ENCODE results near the gene TRIM4.
"Not testable (repeated sequence)": the region's sequence is repeated elsewhere in the genome, so short reads cannot be mapped to it uniquely, and the experiment has no call there.

The TRIM4 gene, protein sequence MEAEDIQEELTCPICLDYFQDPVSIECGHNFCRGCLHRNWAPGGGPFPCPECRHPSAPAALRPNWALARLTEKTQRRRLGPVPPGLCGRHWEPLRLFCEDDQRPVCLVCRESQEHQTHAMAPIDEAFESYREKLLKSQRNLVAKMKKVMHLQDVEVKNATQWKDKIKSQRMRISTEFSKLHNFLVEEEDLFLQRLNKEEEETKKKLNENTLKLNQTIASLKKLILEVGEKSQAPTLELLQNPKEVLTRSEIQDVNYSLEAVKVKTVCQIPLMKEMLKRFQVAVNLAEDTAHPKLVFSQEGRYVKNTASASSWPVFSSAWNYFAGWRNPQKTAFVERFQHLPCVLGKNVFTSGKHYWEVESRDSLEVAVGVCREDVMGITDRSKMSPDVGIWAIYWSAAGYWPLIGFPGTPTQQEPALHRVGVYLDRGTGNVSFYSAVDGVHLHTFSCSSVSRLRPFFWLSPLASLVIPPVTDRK

GRCh38 chr7:99918959-99919813, at the start of gene TRIM4:
Gene TRIM4, minus strand, starts transcription at chr7:99919530. Its CDS starts 129 bp downstream, at chr7:99919401.
- peak; percentile 92 for DNase-seq

- peak; percentile 11 for DNase-seq
Observed at GRCh38 chr7:99958564-99959227, 39.4 kb upstream of the TRIM4 start.

- no peak for DNase-seq
Observed at GRCh38 chr7:99955247-99955646, 35.9 kb upstream of the TRIM4 start.

DNA sequence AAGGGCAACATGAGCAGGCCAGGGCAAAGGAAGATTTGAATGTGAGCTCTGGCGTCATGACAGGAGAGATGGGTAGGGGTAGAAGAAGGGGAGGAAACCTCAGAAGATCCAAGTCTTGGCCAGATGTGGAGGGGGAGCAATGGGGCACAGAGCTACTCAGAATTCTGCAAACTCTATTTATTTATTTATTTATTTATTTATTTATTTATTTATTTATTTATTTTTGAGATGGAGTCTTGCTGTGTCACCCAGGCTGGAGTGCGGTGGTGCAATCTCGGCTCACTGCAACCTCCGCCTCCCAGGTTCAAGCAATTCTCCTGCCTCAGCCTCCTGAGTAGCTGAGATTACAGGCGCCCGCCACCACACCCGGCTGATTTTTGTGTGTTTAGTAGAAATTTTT, 35.3 kb upstream of the TRIM4 start:
- not testable (repeated sequence) for DNase-seq

GRCh38 chr7:99953649-99954048, 34.3 kb upstream of the TRIM4 start:
- DNase-seq: no peak

DNA sequence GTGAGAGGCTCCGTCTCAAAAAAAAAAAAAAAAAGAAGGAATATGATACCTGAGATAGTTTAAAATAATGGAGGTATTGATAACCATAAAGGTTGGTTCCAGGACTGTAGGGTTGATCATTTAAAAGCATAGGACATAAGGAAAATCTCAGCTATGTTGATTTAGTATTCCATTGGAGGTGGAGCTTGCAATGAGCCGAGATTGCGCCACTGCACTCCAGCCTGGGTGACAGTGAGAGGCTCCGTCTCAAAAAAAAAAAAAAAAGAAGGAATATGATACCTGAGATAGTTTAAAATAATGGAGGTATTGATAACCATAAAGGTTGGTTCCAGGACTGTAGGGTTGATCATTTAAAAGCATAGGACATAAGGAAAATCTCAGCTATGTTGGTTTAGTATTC, 33.3 kb upstream of the TRIM4 start:
- not testable (repeated sequence) for DNase-seq

DNA sequence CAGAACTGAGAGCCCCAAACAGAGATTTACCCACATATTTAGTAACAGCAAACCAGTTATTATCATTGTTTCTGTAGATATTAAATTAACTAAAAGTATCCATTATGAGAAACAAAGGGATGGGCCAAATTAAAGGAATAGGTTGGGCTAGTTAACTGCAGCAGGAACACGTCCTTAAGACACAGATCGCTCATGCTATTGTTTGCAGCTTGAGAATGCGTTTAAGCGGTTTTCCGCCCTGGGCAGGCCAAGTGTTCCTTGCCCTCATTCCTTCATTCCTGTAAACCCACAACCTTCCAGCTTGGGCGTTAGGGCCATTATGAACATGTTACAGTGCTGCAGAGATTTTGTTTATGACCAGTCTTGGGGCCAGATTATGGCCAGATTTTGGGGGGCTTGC, 31.5 kb upstream of the TRIM4 start:
- not testable (repeated sequence) for DNase-seq

GRCh38 chr7:99949645-99950228, 30.4 kb upstream of the TRIM4 start:
- DNase-seq: no peak

GRCh38 chr7:99947608-99948007, 28.3 kb upstream of the TRIM4 start:
- no peak for DNase-seq

DNA sequence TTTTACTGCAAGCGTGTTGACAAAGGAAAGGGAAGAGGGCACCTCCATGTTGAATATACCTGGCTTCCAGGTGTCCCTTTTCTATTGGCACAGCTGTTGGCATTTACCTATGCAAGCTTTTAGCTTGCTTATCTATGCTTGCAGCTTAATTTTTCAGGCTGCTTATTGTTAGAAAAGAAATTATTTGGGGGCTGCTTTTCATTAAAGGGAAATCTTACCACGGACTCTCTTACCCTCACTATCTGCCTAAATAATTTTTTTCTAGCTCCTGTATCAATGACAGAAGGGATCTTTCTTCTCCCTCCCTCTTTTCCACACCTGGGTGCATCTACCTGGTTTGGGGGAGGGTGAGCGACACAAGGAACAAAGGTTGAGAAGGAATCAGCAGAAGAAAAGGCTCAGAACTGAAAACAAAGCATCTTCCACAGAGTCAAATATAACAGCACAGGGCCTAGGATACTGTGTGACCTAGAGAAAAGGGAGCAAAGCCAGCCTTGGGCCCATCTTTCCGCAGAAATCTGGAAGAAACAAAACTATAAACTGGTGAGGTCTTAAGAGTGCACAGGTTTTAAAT, 25.3 kb upstream of the TRIM4 start:
- no peak for DNase-seq

DNA sequence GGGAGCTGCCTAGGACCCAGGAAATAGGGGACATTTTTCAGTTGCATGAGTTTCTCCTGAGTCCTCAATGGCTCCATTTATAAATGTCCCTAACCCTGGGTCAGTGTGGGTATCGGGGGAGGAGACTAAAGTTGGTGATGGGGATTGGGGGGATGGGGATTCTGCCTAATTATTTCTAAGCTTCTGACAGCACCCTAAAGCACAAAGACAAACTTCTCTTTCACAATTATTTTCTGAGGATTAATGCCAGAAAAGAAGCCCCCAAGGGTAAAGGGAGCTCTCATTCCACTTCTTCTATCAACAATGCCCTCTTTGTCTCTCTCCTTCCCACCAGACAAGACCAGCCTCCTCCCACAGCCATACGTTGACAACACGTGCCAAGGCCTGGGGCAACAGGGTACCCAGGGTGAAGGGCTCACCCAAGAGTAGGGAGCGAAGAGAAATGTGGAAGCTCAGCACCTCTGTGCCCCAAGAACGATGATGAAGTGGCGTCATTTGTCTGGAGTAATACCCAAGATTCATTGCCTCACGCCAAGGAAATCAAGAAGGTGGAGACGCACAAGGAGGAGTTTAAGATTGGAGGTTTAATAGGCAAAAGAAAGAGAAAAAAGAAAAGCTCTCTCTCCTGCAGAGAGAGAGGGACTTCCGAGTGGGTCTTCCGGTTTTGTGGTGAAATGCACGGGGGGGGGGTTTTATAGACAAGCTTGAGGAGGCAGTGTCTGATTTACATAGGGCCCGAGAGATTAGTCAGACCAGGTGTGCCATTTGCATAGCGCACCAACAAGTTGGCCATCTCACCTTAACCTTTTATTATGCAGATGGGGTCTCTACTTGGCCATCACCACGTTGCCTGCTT, 24.5 kb upstream of the TRIM4 start:
- peak; percentile 4 for DNase-seq

- DNase-seq: no peak
Observed at GRCh38 chr7:99938296-99938695, 19.0 kb upstream of the TRIM4 start.

DNA sequence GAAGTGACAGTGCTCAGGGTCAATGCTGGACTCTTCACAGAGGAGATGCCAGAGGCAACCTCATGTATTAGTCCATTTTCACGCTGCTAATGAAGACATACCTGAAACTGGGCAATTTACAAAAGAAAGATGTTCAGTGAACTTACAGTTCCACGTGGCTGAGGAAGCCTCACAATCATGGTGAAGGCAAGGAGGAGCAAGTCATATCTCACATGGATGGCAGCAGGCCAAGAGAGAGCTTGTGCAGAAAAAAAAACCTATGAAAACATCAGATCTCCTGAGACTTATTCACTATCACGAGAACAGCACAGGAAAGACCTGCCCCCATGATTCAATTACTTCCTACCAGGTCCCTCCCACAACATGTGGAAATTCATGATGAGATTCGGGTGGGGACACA, 15.7 kb upstream of the TRIM4 start:
- peak; percentile 24 for DNase-seq

GRCh38 chr7:99930376-99930775, 11.0 kb upstream of the TRIM4 start:
- no peak for DNase-seq

- DNase-seq: no peak
Observed at GRCh38 chr7:99929730-99930053, 10.4 kb upstream of the TRIM4 start.

DNA sequence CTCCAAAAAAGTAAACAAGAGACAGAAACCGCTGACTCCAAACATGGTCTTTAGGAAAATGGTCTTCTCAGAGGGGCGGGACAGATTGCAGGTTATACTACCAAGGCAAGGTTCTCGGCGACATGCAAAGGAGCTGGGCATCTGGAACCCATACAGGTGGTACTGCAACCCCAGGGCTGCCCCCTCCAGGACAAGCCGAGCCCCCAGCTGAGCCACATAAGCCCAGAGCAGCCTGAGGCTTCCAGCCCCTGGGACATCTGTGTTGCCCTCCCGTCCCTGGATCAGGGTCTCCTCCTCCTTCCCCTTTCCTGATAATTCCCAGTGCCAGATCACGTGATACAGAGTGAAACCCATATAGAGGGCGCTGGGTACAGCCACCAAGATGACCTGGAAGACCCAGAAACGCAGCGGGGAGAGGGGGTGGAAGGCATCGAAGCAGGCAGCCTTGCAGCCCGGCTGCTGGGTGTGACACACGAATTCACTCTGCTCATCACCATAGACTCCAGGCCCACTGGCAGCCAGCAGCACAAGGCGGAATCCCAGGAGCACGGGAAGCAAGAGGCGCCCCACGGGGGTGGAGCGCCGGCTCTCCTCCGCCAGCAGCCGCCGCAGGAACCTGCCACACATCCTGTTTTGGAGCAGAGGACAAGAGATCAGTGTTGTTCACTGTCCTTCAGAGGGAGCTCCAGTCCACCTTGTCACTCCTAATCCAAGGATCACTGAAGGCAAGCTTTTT, 9.8 kb upstream of the TRIM4 start, which contains the start of gene GJC3:
Gene GJC3, minus strand, starts transcription at position 627 of the 736 bp plus-strand sequence. Its CDS starts 0 bp downstream, at position 627.
- DNase-seq: peak; percentile 73

DNA sequence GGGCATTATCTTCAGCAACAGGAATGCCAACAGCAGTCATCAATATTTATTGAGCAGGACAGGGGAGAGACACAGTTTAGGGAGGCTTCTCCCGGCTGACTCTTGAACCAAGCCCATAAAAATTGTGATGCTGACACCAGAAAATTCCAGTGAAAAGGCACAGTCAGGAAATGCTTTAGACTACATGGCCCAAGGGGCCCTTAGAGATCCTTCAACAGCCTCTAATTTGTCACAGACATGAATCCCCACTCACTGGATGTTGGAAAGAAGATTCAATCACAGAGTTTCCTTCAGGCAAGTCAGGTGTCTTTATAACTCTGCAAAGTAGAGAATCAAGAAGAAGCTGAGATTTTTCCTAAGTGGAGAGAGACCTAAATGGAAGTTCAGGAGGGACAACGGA, 8.9 kb upstream of the TRIM4 start:
- DNase-seq: no peak

GRCh38 chr7:99927536-99927935, 8.2 kb upstream of the TRIM4 start:
- no peak for DNase-seq

GRCh38 chr7:99926321-99926720, 7.0 kb upstream of the TRIM4 start:
- no peak for DNase-seq

- no peak for DNase-seq
Observed at GRCh38 chr7:99923200-99923599, 3.9 kb upstream of the TRIM4 start.

- no peak for DNase-seq
Observed at GRCh38 chr7:99920149-99920548, 819 bp upstream of the TRIM4 start.

Data from NCI-H2171 treated with DMSO at 0.1 percent for 48 hours (cell line).